ENCODE results near the gene ZFYVE28. TPM values are rescaled to one million over a fixed set of nuclear protein-coding genes. Genes with fewer than 3 reads are reported as not detected.

The ZFYVE28 gene
- polyA plus RNA-seq, 1 of the 3 experiments (the other 2 are of a cell fraction): 3.2 TPM

DNA sequence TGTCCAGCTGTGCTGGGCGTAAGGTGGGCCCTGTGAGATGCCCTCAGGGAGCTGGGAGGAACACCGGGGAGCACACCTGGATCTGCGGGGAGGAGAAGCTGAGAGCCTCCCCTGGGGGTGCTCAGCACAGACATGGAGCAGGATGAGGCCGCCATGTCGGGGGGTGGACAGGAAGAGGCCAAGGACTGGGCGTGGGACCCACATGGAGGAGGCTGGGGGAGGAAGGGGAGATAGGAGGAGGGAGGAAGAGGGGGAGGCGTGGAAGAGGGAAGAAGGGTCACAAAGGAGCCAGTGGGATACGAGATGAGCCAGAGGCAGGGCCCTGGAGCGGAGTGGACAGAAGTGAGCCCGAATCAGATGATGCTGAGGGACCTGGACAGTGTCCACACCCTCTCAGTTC, 66.3 kb downstream of the ZFYVE28 start:
- no peak for TF ChIP-seq ELF1 (IDR thresholded peaks at IDR 0.05)
- TF ChIP-seq, protein P1, sequence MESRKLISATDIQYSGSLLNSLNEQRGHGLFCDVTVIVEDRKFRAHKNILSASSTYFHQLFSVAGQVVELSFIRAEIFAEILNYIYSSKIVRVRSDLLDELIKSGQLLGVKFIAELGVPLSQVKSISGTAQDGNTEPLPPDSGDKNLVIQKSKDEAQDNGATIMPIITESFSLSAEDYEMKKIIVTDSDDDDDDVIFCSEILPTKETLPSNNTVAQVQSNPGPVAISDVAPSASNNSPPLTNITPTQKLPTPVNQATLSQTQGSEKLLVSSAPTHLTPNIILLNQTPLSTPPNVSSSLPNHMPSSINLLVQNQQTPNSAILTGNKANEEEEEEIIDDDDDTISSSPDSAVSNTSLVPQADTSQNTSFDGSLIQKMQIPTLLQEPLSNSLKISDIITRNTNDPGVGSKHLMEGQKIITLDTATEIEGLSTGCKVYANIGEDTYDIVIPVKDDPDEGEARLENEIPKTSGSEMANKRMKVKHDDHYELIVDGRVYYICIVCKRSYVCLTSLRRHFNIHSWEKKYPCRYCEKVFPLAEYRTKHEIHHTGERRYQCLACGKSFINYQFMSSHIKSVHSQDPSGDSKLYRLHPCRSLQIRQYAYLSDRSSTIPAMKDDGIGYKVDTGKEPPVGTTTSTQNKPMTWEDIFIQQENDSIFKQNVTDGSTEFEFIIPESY (IDR thresholded peaks at IDR 0.05; ENCODE audit: borderline replicate concordance, low read depth): no peak
- TF ChIP-seq, protein P2, sequence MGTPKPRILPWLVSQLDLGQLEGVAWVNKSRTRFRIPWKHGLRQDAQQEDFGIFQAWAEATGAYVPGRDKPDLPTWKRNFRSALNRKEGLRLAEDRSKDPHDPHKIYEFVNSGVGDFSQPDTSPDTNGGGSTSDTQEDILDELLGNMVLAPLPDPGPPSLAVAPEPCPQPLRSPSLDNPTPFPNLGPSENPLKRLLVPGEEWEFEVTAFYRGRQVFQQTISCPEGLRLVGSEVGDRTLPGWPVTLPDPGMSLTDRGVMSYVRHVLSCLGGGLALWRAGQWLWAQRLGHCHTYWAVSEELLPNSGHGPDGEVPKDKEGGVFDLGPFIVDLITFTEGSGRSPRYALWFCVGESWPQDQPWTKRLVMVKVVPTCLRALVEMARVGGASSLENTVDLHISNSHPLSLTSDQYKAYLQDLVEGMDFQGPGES (IDR thresholded peaks at IDR 0.05; ENCODE audit: low read depth, low read length): no peak
- no peak for TF ChIP-seq EZH2phosphoT487 (IDR thresholded peaks at IDR 0.05; ENCODE audit: borderline replicate concordance, low read depth)
- no peak for TF ChIP-seq YY1 (IDR thresholded peaks at IDR 0.05; ENCODE audit: low read depth)
- no peak for TF ChIP-seq SIN3A (IDR thresholded peaks at IDR 0.05; ENCODE audit: borderline replicate concordance, low read depth, low read length)
- no peak for TF ChIP-seq JUND (IDR thresholded peaks at IDR 0.05)
- TF ChIP-seq SMC3 (IDR thresholded peaks at IDR 0.05; ENCODE audit: low read depth, low read length): no peak
- no peak for TF ChIP-seq NFIC (IDR thresholded peaks at IDR 0.05; ENCODE audit: borderline replicate concordance)
- TF ChIP-seq, protein P3, sequence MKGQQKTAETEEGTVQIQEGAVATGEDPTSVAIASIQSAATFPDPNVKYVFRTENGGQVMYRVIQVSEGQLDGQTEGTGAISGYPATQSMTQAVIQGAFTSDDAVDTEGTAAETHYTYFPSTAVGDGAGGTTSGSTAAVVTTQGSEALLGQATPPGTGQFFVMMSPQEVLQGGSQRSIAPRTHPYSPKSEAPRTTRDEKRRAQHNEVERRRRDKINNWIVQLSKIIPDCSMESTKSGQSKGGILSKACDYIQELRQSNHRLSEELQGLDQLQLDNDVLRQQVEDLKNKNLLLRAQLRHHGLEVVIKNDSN (IDR thresholded peaks at IDR 0.05; ENCODE audit: borderline replicate concordance, low read depth): no peak
- no peak for TF ChIP-seq GABPA (IDR thresholded peaks at IDR 0.05; ENCODE audit: low read depth)
- TF ChIP-seq MXI1 (IDR thresholded peaks at IDR 0.05; ENCODE audit: low read depth, low read length): no peak
- TF ChIP-seq, protein P4, sequence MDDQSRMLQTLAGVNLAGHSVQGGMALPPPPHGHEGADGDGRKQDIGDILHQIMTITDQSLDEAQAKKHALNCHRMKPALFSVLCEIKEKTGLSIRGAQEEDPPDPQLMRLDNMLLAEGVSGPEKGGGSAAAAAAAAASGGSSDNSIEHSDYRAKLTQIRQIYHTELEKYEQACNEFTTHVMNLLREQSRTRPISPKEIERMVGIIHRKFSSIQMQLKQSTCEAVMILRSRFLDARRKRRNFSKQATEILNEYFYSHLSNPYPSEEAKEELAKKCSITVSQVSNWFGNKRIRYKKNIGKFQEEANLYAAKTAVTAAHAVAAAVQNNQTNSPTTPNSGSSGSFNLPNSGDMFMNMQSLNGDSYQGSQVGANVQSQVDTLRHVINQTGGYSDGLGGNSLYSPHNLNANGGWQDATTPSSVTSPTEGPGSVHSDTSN (IDR thresholded peaks at IDR 0.05): no peak
- TF ChIP-seq POLR2AphosphoS5 (IDR thresholded peaks at IDR 0.05; ENCODE audit: low read depth, low read length): no peak
- TF ChIP-seq FOXM1 (IDR thresholded peaks at IDR 0.05; ENCODE audit: low read depth): no peak
- no peak for TF ChIP-seq FOSL2 (IDR thresholded peaks at IDR 0.05; ENCODE audit: borderline replicate concordance, low read depth)
- TF ChIP-seq TEAD4 (IDR thresholded peaks at IDR 0.05; ENCODE audit: borderline replicate concordance, insufficient read depth): no peak
- TF ChIP-seq TAF1 (IDR thresholded peaks at IDR 0.05; ENCODE audit: borderline replicate concordance, low read depth, low read length): no peak
- TF ChIP-seq, protein P5, sequence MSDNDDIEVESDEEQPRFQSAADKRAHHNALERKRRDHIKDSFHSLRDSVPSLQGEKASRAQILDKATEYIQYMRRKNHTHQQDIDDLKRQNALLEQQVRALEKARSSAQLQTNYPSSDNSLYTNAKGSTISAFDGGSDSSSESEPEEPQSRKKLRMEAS (IDR thresholded peaks at IDR 0.05; ENCODE audit: low read depth): no peak
- WGBS (ENCODE audit: low lambda C conversion rate): 79% methylated on average over 10 of the region's 10 CpGs
- POLR2A ChIA-PET: no interaction called here
- no peak overlapping the region for H2AFZ ChIP-seq (ENCODE audit: low read depth)
- H3K36me3 ChIP-seq (replicated peaks in 1 of 2; ENCODE audit: control insufficient read depth in 1 of 2, insufficient read depth in 2 of 2, low read length in 1 of 2): no peaks in the 10 kb centered on the region
- no peak overlapping the region for H3K4me2 ChIP-seq
- no peaks in the 10 kb centered on the region for H4K20me1 ChIP-seq (ENCODE audit: insufficient read depth)
- H3F3A ChIP-seq (replicated peaks; ENCODE audit: insufficient read depth): no peaks in the 10 kb centered on the region
- no peaks in the 10 kb centered on the region for H3K9me2 ChIP-seq
- no peaks in the 10 kb centered on the region for H3K27me3 ChIP-seq (ENCODE audit: insufficient read depth)
- no peak for DNase-seq
- H3K27ac ChIP-seq (ENCODE audit: low read depth in 2 of 2, low read length in 1 of 2): no peak overlapping the region
- peaks cover 0 to 13% of the 10 kb centered on the region in 2 experiments; a peak in 1 of 4 replicates for H3K4me1 ChIP-seq (ENCODE audit: control insufficient read depth in 1 of 2, insufficient read depth in 2 of 2, low read depth in 1 of 2, low read length in 1 of 2)
- no peak overlapping the region for H3K4me3 ChIP-seq (ENCODE audit: low read depth in 2 of 2, low read length in 1 of 2)
- no peaks in the 10 kb centered on the region for H3K79me2 ChIP-seq (ENCODE audit: insufficient read depth)
- no peaks in the 10 kb centered on the region for H3K9me3 ChIP-seq
- CTCF ChIA-PET: interaction anchor here (2.4 kb wide), 1 partner anchor 13 kb away, joined by 12 read pairs; no protein-coding TSS in a partner anchor
- H3K9ac ChIP-seq: no peak overlapping the region

Data from SK-N-SH (cell line).